Right atrium auricular region (tissue), 2 donors: Measurements from ENCODE around the gene NRG3. TPM values are rescaled to one million over a fixed set of nuclear protein-coding genes. Genes with fewer than 3 reads are reported as not detected.

Source experiments
- DNase-seq: peaks from one replicate; pipeline ENCODE4 v3.0.0-alpha.2; 2019; ENCODE audit warnings: low spot score
- H3K27ac ChIP-seq, 2 donors: fragments of 200-600 bp; sonication (generic); 1 replicate in 1 of 2; 2 replicates in 1 of 2; pipeline ENCODE4 v1.5.1; 2016 to 2019
- H3K27me3 ChIP-seq, 2 donors: fragments of 200-600 bp; sonication (generic); one replicate each; pipeline versions ENCODE4 v1.5.1 to v1.6.0; 2017 to 2019
- H3K36me3 ChIP-seq: fragments of 200-600 bp; sonication (generic); one replicate; pipeline ENCODE4 v1.5.1; 2016
- H3K4me1 ChIP-seq, 2 donors: fragments of 200-600 bp; sonication (generic); one replicate each; pipeline versions ENCODE4 v1.5.1 to v1.6.0; 2017 to 2019
- H3K4me3 ChIP-seq, 2 donors: fragments of 200-600 bp; sonication (generic); 1 replicate in 1 of 2; 2 replicates in 1 of 2; pipeline ENCODE4 v1.5.1; 2017 to 2019; ENCODE audit warnings: mild to moderate bottlenecking in 1 of 2, moderate library complexity in 1 of 2
- H3K9me3 ChIP-seq, 2 donors: fragments of 200-600 bp; sonication (generic); one replicate each; pipeline ENCODE4 v1.5.1; 2019
- total RNA-seq, 2 donors: library from RNA; depleted of rRNA; stranded (reverse); fragments of >200 nt; gene quantifications; one replicate each; pipeline ENCODE4 v1.1.0, GENCODE V29; 2016
- TF ChIP-seq, protein P1 (sequence below), 2 donors: fragments of 200-600 bp; sonication (generic); IDR thresholded peaks; one replicate each; pipeline ENCODE4 v1.5.1; 2019; ENCODE audit warnings: antibody characterized with exemption in 2 of 2

NRG3 gene
- total RNA-seq, 2 donors from 2014 or later = 0.70 to 1.4 TPM

DNA sequence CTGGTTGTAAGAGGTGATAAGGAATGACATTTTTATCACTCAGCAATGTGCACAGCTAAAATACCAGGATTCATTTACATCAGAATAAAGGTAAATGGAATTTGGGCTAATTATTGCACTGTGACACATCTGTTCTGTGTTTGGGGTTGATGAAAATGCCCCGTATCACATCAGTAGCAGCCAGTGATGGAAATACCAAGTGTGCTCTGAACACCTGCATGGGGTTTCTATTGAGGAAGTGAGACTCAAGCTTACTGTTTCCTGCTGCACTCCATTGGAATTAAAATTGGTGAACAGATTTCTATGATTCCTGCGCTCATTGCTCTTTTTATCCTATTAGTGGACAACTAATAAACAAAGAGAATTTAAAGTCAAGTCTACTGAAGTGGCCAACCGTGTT, 296.9 kb downstream of the NRG3 start:
- H3K36me3 ChIP-seq = no peaks in the 10 kb centered on the region
- no peak for DNase-seq
- TF ChIP-seq, protein P1, sequence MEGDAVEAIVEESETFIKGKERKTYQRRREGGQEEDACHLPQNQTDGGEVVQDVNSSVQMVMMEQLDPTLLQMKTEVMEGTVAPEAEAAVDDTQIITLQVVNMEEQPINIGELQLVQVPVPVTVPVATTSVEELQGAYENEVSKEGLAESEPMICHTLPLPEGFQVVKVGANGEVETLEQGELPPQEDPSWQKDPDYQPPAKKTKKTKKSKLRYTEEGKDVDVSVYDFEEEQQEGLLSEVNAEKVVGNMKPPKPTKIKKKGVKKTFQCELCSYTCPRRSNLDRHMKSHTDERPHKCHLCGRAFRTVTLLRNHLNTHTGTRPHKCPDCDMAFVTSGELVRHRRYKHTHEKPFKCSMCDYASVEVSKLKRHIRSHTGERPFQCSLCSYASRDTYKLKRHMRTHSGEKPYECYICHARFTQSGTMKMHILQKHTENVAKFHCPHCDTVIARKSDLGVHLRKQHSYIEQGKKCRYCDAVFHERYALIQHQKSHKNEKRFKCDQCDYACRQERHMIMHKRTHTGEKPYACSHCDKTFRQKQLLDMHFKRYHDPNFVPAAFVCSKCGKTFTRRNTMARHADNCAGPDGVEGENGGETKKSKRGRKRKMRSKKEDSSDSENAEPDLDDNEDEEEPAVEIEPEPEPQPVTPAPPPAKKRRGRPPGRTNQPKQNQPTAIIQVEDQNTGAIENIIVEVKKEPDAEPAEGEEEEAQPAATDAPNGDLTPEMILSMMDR (IDR thresholded peaks at IDR 0.05) = no peak

DNA sequence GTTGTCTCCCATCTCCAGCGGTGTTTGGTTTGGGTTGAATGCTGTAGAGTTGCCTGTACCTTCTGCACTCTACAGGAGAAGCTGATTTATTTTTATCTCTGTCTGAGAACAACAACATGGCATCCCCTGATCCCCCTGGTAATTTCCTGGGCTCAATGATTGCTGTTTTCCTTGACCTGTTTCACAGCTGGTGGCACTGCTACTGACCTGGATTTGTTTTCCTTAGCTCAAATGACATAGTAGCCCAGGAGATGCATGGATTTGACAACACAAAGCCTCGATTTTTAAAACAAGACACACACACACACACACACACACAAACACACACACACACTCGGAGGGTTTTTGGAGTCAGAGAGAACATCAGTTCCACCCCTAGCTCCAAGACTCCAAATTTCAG, 301.6 kb downstream of the NRG3 start:
- Histone ChIP-seq H3K9me3 (peaks cover 0 to 11% of the 10 kb centered on the region in 2 donors), H3K27ac (no peak overlapping the region), H3K4me3 (no peak overlapping the region), H3K36me3 (no peaks in the 10 kb centered on the region), H3K27me3 (no peaks in the 10 kb centered on the region), H3K4me1 (no peaks in the 10 kb centered on the region)
- TF ChIP-seq, protein P1 (IDR thresholded peaks at IDR 0.05) = no peak
- no peak for DNase-seq

More for the DNA sequence above, 296.9 kb downstream of the NRG3 start:
- Histone ChIP-seq H3K27me3 (no peaks in the 10 kb centered on the region), H3K4me3 (no peak overlapping the region), H3K4me1 (no peaks in the 10 kb centered on the region), H3K27ac (no peak overlapping the region), H3K9me3 (no peaks in the 10 kb centered on the region)

DNA sequence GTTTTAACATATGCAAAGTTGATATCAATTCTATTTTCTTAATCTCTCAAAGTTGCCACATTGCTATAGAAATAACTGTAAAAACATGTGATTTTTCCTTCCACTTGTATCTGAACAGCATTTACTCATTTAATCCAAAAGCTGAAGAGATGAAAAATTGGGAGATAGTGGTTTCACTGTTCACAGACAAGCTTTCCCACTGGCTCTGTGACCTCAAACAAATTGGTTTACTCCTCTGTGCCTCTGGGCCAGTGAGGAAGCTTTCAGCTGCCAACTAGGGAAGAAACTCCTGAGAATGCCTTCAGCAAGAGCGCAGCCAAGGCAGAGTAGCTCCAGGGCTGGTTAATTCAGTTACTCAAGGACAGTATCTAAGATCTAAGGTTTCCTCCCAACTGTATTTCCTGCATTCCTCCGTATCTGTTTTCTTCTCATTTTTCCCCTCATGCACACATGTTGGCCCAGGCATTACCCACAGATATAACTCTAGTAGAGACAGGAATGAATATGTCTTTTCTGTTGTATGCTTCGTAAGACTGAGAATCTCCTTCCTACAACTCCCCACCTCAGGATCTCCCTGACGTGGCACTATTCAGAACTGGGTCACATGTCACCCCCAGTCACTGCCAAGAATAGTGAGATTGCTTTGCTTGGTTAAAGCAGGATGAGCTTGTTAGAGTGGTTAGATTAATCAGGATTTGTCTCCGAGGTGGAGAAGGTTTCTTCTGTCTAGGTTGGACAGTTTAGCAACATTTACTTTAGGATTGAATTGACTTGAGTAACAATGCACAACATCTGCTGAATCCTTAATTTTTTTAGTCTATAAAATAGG, 315.7 kb downstream of the NRG3 start:
- H3K27me3 ChIP-seq = no peaks in the 10 kb centered on the region
- no peak overlapping the region for H3K27ac ChIP-seq
- H3K4me1 ChIP-seq = no peaks in the 10 kb centered on the region
- DNase-seq = no peak
- TF ChIP-seq, protein P1 (IDR thresholded peaks at IDR 0.05) = no peak
- no peaks in the 10 kb centered on the region for H3K9me3 ChIP-seq
- H3K36me3 ChIP-seq = no peaks in the 10 kb centered on the region
- H3K4me3 ChIP-seq = no peak overlapping the region

DNA sequence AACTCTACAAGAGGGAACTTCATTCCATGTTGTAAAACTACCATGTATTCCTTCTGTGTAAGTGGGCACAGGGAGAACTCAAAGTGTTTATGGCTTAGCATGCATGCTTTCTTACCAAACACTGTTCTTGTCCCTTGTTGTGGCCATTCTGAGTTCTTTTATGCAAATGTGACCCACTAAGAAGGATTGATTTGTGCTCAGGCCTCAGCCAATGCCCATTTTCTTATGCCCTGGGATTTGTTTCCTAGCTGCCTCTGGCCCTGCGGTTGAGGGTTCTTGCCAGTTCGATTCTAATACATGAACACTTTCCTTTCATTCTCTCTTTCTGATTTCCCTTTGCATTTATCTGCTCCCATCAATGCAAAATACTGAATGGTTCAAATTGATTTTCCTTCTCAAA, 316.7 kb downstream of the NRG3 start:
- H3K4me3 ChIP-seq = no peak overlapping the region
- no peaks in the 10 kb centered on the region for H3K36me3 ChIP-seq
- no peak overlapping the region for H3K27ac ChIP-seq
- TF ChIP-seq, protein P1 (IDR thresholded peaks at IDR 0.05) = no peak
- DNase-seq = no peak
- H3K4me1 ChIP-seq = no peaks in the 10 kb centered on the region
- no peaks in the 10 kb centered on the region for H3K27me3 ChIP-seq
- H3K9me3 ChIP-seq = no peaks in the 10 kb centered on the region

DNA sequence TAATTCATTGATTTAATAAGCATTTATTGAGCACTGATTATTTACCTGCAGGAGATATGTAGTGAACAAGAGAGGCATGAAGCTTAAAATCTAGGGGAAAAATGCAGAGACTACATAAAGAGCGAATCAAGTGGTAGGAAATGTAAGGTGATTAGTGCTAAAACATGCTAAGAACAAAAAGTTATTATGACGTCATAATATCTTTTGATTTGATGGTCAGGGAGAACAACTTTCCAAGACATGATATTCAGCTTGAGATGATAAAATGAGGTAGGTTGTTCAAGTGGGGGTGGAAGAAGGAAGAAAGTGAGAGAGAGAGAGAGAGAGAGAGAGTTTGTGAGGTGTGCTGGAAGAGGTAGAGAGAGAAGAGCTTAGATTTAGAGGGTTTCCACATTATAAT, 317.7 kb downstream of the NRG3 start:
- Histone ChIP-seq H3K4me3 (no peak overlapping the region), H3K9me3 (no peaks in the 10 kb centered on the region), H3K27ac (no peak overlapping the region), H3K36me3 (no peaks in the 10 kb centered on the region), H3K27me3 (no peaks in the 10 kb centered on the region), H3K4me1 (no peaks in the 10 kb centered on the region)
- no peak for DNase-seq
- TF ChIP-seq, protein P1 (IDR thresholded peaks at IDR 0.05) = no peak

DNA sequence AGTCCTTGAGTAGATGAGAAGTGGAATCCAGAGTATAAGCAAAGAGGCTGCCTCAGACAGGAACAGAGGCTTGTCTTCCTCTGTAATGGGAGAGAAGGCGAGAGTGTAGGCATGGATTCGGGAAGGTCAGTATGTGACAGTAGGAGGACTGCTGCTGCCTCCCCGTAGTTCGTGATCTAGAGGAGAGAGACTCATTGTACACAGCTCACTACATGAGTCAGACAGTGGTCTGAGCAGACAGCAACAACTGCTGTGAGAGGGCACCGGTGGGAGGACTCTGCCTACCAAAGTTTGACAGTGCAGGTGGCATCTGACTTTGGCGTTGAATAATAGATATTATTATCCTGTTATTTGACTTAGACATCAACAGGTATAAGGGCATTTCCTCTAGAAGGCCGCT, 319.4 kb downstream of the NRG3 start:
- Histone ChIP-seq H3K9me3 (no peaks in the 10 kb centered on the region), H3K4me3 (no peak overlapping the region), H3K4me1 (no peaks in the 10 kb centered on the region), H3K36me3 (no peaks in the 10 kb centered on the region), H3K27ac (no peak overlapping the region), H3K27me3 (no peaks in the 10 kb centered on the region)
- TF ChIP-seq, protein P1 (IDR thresholded peaks at IDR 0.05) = no peak
- DNase-seq = no peak
